ENCODE measurements around the gene LYG1.

Gene LYG1

GRCh38 chr2:99261242-99261641, 39.8 kb downstream of the LYG1 start:
- DNase-seq = no peak

DNA sequence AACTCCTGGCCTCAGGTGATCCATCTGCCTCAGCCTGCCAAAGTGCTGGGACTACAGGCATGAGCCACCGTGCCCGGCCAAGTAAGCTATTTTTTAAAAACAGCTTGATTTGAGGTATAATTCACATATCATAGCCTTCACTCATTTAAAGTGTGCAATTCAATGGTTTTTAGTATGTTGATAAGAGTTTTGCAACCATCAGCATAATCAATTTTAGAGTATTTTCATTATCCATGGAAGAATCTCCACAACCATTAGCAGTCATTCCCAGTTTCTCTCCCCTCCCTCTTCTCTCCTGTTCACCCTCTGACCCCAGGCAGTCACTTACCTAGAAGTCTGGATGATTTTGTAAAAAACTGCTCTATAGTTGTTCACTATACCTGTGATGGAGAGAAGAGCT, 40.8 kb downstream of the LYG1 start:
- DNase-seq = no peak

DNA sequence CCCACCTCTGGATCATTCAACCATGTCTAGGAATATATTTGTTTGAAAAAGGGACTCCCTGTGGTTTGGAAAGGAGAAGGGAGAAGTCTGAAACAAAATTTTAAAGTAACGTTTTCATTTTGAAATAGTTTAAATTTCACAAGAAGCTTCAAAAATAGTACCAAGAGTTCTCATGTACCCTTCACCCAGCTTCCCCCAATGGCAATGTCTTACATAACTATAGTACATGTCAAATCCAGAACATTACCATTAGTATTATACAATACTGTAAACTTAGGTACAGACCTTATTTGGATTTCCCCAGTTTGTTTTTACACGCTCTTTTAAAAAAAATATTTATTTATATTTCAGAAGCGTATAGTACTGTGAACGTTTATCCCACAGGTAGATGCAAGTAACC, 41.5 kb downstream of the LYG1 start:
- no peak for DNase-seq

- no peak for DNase-seq
Observed at GRCh38 chr2:99256677-99257076, 44.3 kb downstream of the LYG1 start.

DNA sequence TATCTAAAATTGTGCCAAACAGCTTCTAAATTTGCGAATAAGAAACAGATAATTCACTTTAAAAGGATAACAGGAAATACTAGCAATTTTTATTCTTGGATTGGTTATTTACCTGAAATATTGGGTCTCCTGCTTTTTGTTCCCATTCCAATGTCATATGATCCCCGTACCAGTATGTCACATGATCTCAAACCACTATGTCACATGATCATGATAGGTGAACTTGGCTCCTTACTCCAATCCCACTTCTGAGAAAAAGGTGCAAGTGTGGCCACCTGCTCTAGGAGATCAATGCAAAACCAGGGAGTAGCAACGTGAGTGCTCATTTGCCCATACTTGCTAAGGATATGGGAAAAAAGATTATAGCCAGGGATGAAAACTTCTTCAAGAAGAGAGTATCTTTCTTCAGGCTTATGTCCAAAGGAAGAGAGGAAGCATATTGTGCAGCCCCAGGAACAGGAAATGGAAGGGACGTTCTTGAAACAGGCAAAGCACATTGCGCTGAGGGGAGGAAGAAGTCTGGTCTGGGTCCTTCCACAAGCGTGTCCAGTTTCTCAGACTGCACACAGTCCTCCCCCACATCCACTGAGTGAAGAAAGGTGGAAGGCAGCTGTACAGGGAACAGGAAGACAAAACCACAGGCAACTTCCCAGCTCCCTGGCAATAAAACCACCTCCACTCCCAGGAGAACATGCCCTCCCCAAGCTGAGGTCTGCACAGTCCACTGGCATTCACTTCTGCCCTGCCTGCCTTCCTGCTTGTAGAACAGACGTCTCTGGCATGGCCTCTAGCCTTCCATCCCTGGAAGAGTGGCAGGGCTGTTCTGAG, 45.3 kb downstream of the LYG1 start, which contains the start of gene LYG2:
LYG2 (minus strand) TSS at position 176 of the 828 bp plus-strand sequence. CDS start 1,406 bp downstream, outside the sequence.
- no peak for DNase-seq

DNA sequence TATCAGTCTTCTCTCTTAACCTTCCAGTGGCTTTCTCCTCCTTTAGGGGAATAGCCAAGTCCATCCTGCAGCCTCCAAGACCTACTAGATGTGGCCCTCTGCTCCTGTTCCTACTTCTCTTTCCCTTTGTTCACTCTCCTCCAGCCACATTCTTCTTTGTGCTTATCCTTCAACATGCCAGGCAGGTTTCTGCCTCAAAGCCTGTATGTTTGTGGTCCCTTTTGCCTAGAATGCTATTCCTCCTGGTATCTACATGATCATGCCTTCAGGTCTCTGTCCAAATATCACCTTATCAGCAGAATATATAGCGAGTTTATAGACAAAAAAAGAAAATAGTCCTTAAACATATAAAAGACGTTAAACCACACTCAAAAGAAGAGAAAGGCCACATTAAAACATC, 51.0 kb downstream of the LYG1 start:
- no peak for DNase-seq

- no peak for DNase-seq
Observed at GRCh38 chr2:99242151-99242550, 58.8 kb downstream of the LYG1 start.

DNA sequence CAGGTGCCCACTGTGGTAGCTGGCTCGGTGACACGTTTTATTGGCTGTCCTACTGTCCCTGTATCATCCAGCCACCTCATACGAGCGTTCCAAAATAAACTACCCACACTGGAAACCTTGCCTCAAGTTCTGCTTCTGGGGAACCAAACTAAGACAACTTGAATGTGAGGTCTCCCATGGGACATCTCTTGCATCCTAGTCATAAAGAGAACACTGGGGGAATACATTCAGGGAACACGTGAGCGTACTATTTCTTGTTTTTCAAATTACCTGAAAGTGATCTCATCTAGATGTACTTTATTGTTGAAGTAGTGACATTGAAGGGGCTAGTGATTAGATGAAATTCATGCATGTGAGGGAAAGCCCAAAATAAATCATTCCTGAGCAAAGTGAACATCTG, 60.6 kb downstream of the LYG1 start:
- DNase-seq = no peak

- no peak for DNase-seq
Observed at GRCh38 chr2:99238599-99238998, 62.4 kb downstream of the LYG1 start.
